CD4-positive, CD25-positive, alpha-beta regulatory T cell (primary cell): ENCODE data around the gene MTG2. TPM values are rescaled to one million over a fixed set of nuclear protein-coding genes. Genes with fewer than 3 reads are reported as not detected.

ENCODE experiments used
- ATAC-seq, 2 donors: fragments of 150-1000 bp; cut with Tn5 transposase; one replicate each; pipeline ENCODE4 v1.10.0; 2021; ENCODE audit warnings: low read depth in 2 of 2, moderate number of reproducible peaks in 2 of 2, moderate library complexity in 1 of 2
- DNase-seq, 3 donors: peaks; one replicate each; pipeline versions ENCODE4 v3.0.0 to v3.0.0-alpha.2; 2012 to 2022; ENCODE audit warnings: mixed read lengths in 1 of 3
- H3K27ac ChIP-seq: one replicate; pipeline ENCODE4 v1.7.0; 2013; ENCODE audit warnings: mild to moderate bottlenecking, low read length; ENCODE audit not compliant: insufficient read depth, poor library complexity, severe bottlenecking
- H3K27me3 ChIP-seq: one replicate; pipeline ENCODE4 v1.7.0; 2013; ENCODE audit warnings: low read length; ENCODE audit not compliant: control insufficient read depth, insufficient read depth
- H3K36me3 ChIP-seq: one replicate; pipeline ENCODE4 v1.7.0; 2013; ENCODE audit warnings: mild to moderate bottlenecking, low read length, moderate library complexity; ENCODE audit not compliant: control insufficient read depth, insufficient read depth
- H3K4me1 ChIP-seq: 2 replicates; pipeline ENCODE4 v1.7.0; 2013; ENCODE audit warnings: mild to moderate bottlenecking, low read length; ENCODE audit not compliant: insufficient read depth, control insufficient read depth, poor library complexity, severe bottlenecking
- H3K4me3 ChIP-seq: one replicate; pipeline ENCODE4 v1.7.0; 2013; ENCODE audit warnings: low read depth, mild to moderate bottlenecking, low read length, moderate library complexity
- H3K9me3 ChIP-seq, 2 experiments: 1 replicate in 1 of 2; 2 replicates in 1 of 2; pipeline ENCODE4 v1.7.0; 2013; ENCODE audit warnings: low read length in 2 of 2, mild to moderate bottlenecking in 1 of 2, moderate library complexity in 1 of 2; ENCODE audit not compliant: control insufficient read depth in 2 of 2
- H3K27ac Mint-ChIP-seq, 3 donors: one replicate each; pipeline ENCODE4 v1.8.0; 2020 to 2022; ENCODE audit warnings: mild to moderate bottlenecking in 3 of 3, mixed read lengths in 3 of 3, moderate library complexity in 2 of 3
- H3K27me3 Mint-ChIP-seq: one replicate; pipeline ENCODE4 v1.8.0; 2022; ENCODE audit warnings: mild to moderate bottlenecking, mixed read lengths
- H3K36me3 Mint-ChIP-seq: one replicate; pipeline ENCODE4 v1.8.0; 2020; ENCODE audit warnings: mixed read lengths
- H3K4me1 Mint-ChIP-seq, 4 donors: one replicate each; pipeline ENCODE4 v1.8.0; 2020 to 2022; ENCODE audit warnings: mixed read lengths in 4 of 4, mild to moderate bottlenecking in 1 of 4
- H3K4me3 Mint-ChIP-seq, 4 donors: one replicate each; pipeline ENCODE4 v1.8.0; 2020 to 2022; ENCODE audit warnings: mild to moderate bottlenecking in 4 of 4, mixed read lengths in 4 of 4, moderate library complexity in 3 of 4
- H3K9me3 Mint-ChIP-seq, 7 donors: one replicate each; pipeline ENCODE4 v1.8.0; 2020 to 2022; ENCODE audit warnings: mixed read lengths in 7 of 7, mild to moderate bottlenecking in 3 of 7, moderate library complexity in 2 of 7
- polyA plus RNA-seq, 4 donors: library from polyadenylated mRNA; unstranded; fragments of 300-500 nt; fragmentation: Illumina TruSeq; gene quantifications; one replicate each; pipeline ENCODE4 v1.2.3, GENCODE V29; 2021
- total RNA-seq: library from RNA; stranded (reverse); gene quantifications from one replicate; pipeline ENCODE4 v1.2.3, GENCODE V29; 2022

Gene MTG2
- total and polyA plus RNA-seq, 5 donors from 2014 or later, result 17.5 to 23.6 (median 18.9) TPM

DNA sequence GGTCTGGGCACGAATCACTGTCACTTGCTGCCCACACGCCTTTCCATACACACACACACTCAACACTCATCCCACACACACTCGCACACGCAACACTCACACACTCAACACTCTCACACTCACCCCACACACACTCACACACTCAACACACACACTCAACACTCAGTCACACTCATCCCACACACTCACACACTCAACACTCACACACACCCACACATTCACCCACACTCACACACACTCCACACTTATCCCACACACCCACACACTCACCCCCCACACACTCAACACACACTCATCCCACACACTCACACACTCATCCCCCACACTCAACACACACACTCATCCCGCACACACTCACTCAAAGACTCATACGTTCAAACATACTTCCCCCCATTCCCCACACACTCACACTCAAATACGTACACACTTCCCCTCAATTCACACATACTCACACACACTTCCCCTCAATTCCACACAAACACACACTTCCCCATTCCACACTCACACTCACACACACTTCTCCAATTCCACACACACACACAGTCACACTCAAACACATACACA, 46.2 kb downstream of the MTG2 start:
- H3K4me1 Mint-ChIP-seq, result no peaks in the 10 kb centered on the region
- H3K36me3 ChIP-seq, result no peaks in the 10 kb centered on the region
- no peak overlapping the region for H3K27ac Mint-ChIP-seq
- ATAC-seq (no peak), DNase-seq (no peak)
- no peaks in the 10 kb centered on the region for H3K27me3 ChIP-seq
- no peaks in the 10 kb centered on the region for H3K27me3 Mint-ChIP-seq
- peaks cover 0 to 3% of the 10 kb centered on the region in 2 experiments for H3K9me3 ChIP-seq
- no peak overlapping the region for H3K27ac ChIP-seq
- H3K4me3 Mint-ChIP-seq, result no peak overlapping the region
- no peaks in the 10 kb centered on the region for H3K4me1 ChIP-seq
- no peak overlapping the region for H3K4me3 ChIP-seq
- no peaks in the 10 kb centered on the region for H3K36me3 Mint-ChIP-seq
- peaks cover 0 to 2% (median 0%) of the 10 kb centered on the region in 7 donors for H3K9me3 Mint-ChIP-seq

DNA sequence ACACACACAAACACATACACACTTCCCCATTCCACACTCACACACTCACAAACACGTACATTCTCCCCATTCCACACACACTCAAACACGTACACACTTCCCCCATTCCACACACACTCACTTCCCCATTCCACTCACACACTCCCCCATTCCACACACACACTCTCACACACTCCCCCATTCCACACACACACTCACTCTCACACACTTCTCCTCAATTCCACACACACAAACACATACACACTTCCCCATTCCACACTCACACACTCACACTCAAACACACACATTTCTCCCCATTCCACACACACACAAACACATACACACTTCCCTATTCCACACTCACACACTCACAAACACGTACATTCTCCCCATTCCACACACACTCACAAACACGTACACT, 46.8 kb downstream of the MTG2 start:
- Histone ChIP-seq H3K27me3 (no peaks in the 10 kb centered on the region), H3K9me3 (peaks cover 0 to 3% of the 10 kb centered on the region in 2 experiments), H3K4me3 (no peak overlapping the region), H3K36me3 (no peaks in the 10 kb centered on the region), H3K4me1 (no peaks in the 10 kb centered on the region), H3K27ac (no peak overlapping the region)
- ATAC-seq (no peak), DNase-seq (no peak)
- no peaks in the 10 kb centered on the region for H3K27me3 Mint-ChIP-seq
- no peaks in the 10 kb centered on the region for H3K9me3 Mint-ChIP-seq
- H3K4me3 Mint-ChIP-seq, result no peak overlapping the region
- H3K36me3 Mint-ChIP-seq, result no peaks in the 10 kb centered on the region
- no peaks in the 10 kb centered on the region for H3K4me1 Mint-ChIP-seq
- no peak overlapping the region for H3K27ac Mint-ChIP-seq

DNA sequence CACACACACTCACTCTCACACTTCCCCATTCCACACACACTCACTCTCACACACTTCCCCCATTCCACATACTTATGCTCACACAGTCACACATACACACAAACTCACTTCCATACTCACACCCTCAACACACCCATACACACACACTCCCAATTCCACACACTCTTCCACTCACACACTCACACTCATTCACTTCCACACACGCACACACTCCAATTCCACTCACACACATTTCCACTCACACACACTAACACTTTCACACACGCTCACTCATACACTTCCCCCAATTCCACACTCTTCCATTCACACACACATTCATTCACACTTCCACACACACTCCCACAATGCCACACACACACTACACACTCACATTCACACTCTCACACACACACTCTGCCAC, 47.4 kb downstream of the MTG2 start:
- H3K4me1 ChIP-seq, result no peaks in the 10 kb centered on the region
- H3K4me3 ChIP-seq, result no peak overlapping the region
- no peaks in the 10 kb centered on the region for H3K4me1 Mint-ChIP-seq
- H3K27me3 Mint-ChIP-seq, result no peaks in the 10 kb centered on the region
- ATAC-seq (no peak), DNase-seq (no peak)
- no peaks in the 10 kb centered on the region for H3K36me3 Mint-ChIP-seq
- H3K4me3 Mint-ChIP-seq, result no peak overlapping the region
- H3K36me3 ChIP-seq, result no peaks in the 10 kb centered on the region
- H3K9me3 ChIP-seq, result peaks cover 0 to 3% of the 10 kb centered on the region in 2 experiments
- no peaks in the 10 kb centered on the region for H3K9me3 Mint-ChIP-seq
- H3K27ac ChIP-seq, result no peak overlapping the region
- no peak overlapping the region for H3K27ac Mint-ChIP-seq
- H3K27me3 ChIP-seq, result no peaks in the 10 kb centered on the region

DNA sequence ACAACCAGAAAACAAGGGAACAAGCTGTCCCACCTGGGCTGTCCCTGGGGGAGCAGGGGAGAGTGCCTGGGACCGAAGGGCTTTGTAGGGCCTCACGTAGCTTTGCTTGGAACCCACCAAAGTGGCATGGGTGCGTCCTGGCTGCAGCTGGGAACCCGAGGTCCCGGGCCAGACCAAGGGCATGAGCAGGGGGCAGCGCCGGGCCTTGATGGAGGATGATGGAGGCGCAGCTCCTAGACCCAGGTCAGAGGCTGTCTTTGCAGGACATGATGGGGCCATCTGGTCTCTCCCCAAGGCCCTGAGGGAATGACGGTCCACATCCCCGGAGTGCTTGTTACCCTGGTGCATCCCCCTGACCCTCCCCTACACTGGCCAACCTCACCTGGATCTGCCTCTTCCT, 47.9 kb downstream of the MTG2 start:
- Mint-ChIP-seq H3K36me3 (no peaks in the 10 kb centered on the region), H3K9me3 (no peaks in the 10 kb centered on the region), H3K4me3 (no peak overlapping the region), H3K27ac (no peak overlapping the region), H3K4me1 (no peaks in the 10 kb centered on the region), H3K27me3 (no peaks in the 10 kb centered on the region)
- DNase-seq (no peak), ATAC-seq (no peak)
- Histone ChIP-seq H3K4me3 (no peak overlapping the region), H3K4me1 (no peaks in the 10 kb centered on the region), H3K27ac (no peak overlapping the region), H3K27me3 (no peaks in the 10 kb centered on the region), H3K36me3 (no peaks in the 10 kb centered on the region), H3K9me3 (peaks cover 0 to 3% of the 10 kb centered on the region in 2 experiments)

DNA sequence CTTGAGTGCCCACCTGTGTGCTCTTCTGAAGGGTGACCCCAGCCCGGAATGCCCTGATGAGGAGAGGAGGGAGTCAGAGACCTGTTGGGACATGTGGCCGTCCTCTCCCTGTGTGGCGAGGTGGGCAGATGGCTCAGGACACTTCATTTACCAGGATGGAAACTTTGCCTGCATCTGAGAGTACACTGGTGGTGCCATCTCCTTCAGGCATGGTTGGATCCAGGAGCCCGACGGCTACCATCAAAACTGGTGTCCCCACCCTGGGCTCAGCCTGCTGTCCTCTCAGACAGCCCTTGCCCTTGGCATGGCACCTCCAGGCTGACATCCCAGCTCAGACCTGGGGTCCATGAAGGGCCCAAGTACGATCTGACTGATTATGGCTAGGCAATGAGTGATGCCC, 48.5 kb downstream of the MTG2 start:
- no peaks in the 10 kb centered on the region for H3K27me3 ChIP-seq
- Mint-ChIP-seq H3K9me3 (no peaks in the 10 kb centered on the region), H3K27me3 (no peaks in the 10 kb centered on the region), H3K36me3 (no peaks in the 10 kb centered on the region), H3K4me1 (no peaks in the 10 kb centered on the region), H3K4me3 (no peak overlapping the region), H3K27ac (no peak overlapping the region)
- H3K4me1 ChIP-seq, result no peaks in the 10 kb centered on the region
- H3K4me3 ChIP-seq, result no peak overlapping the region
- DNase-seq, result no peak
- H3K36me3 ChIP-seq, result no peaks in the 10 kb centered on the region
- no peak for ATAC-seq
- H3K9me3 ChIP-seq, result peaks cover 0 to 3% of the 10 kb centered on the region in 2 experiments
- H3K27ac ChIP-seq, result no peak overlapping the region

DNA sequence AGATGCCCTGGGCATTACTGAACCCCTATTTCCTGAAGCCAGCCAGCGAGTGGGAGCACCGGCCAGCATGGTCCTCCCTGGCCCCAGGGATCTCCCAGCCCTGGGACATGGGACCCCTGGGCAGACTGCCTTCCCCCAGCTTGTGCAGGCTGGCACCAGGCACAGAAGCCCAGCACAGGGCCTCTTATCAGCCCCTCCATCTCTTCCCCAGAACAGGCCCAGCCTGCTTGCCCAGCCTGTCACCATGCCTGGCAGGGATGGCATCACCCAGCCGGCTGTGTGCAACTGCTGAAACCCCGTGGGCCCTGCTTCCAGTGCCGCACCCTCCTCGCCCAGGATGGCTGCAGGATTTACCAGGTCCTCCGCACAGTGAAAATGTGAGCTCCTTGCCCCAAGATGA, 49.4 kb downstream of the MTG2 start:
- Mint-ChIP-seq H3K36me3 (no peaks in the 10 kb centered on the region), H3K9me3 (no peaks in the 10 kb centered on the region), H3K4me3 (no peak overlapping the region), H3K27ac (no peak overlapping the region), H3K27me3 (no peaks in the 10 kb centered on the region), H3K4me1 (no peaks in the 10 kb centered on the region)
- Histone ChIP-seq H3K9me3 (peaks cover 0 to 3% of the 10 kb centered on the region in 2 experiments), H3K27me3 (no peaks in the 10 kb centered on the region), H3K4me3 (no peak overlapping the region), H3K4me1 (peaks cover 2% of the 10 kb centered on the region), H3K36me3 (no peaks in the 10 kb centered on the region), H3K27ac (no peak overlapping the region)
- ATAC-seq (no peak), DNase-seq (no peak)

DNA sequence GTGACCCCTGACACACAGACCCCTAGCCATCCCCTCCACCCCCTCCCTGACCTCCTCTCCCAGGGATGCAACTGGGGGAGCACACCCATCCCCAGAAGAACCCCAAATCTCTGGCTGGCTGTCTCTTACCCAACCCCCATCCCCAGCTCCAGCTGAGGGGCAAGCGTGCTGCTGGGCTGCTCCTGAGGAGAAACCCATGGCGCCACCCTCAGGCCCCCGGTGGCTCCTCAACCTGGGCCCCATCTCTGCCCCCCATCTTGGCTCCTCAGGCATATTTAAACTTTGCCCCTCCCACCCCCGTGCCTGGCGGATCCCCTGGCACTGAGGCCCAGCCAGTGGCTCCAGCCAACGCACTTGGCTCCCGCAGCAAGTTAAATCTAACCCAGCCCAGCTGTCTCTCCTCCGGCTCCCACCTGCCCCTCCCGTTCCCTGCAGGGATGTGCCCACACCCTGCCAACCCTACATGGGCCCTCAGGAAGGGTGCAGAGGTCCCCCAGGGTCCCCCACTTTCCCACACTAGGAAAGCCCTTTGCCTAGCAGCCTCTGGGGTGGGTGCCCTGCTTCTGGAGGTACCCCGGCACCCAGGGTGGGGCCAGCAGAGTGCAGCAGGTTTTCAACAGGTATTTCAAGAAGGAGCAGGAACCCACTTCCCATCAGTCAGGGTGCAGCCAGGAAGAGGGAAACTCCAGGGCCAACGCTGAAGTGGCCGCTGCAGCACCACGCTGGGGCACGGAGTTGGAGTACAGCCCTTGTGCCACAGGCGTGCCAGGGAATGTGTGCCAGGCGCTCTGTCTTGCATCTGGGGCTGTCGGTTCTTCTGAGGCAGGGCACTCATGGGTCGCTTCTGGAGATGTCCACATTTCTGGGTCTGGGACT, 50.2 kb downstream of the MTG2 start:
- no peak overlapping the region for H3K27ac Mint-ChIP-seq
- no peaks in the 10 kb centered on the region for H3K36me3 Mint-ChIP-seq
- Histone ChIP-seq H3K27me3 (no peaks in the 10 kb centered on the region), H3K4me3 (no peak overlapping the region), H3K36me3 (no peaks in the 10 kb centered on the region), H3K4me1 (peaks cover 10% of the 10 kb centered on the region), H3K9me3 (peaks cover 0 to 3% of the 10 kb centered on the region in 2 experiments), H3K27ac (no peak overlapping the region)
- ATAC-seq (no peak), DNase-seq (no peak)
- peaks cover 0 to 6% (median 4%) of the 10 kb centered on the region in 4 donors for H3K4me1 Mint-ChIP-seq
- no peaks in the 10 kb centered on the region for H3K27me3 Mint-ChIP-seq
- no peak overlapping the region for H3K4me3 Mint-ChIP-seq
- H3K9me3 Mint-ChIP-seq, result no peaks in the 10 kb centered on the region

DNA sequence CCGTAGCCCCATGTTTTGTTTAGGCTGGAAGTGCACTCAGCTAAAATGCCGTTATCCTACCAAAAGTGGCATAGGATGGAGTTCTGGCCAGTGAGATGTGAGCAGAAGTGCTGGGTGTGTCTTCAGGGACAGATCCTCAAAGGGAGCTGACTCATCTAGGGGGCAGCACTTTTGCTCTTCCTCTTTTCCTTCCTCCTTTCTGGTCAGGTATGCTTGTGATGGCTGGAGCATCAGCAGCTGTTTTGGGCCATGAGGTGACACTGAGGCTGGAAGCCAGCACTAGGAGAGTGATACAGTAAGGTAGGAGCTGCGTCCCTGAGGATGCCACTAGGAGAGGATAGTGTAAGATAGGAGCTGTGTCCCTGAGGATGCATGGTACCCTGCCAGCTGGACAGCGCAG, 50.9 kb downstream of the MTG2 start:
- Histone ChIP-seq H3K4me3 (no peak overlapping the region), H3K4me1 (peaks cover 10% of the 10 kb centered on the region), H3K27me3 (no peaks in the 10 kb centered on the region), H3K9me3 (peaks cover 0 to 3% of the 10 kb centered on the region in 2 experiments), H3K27ac (no peak overlapping the region), H3K36me3 (no peaks in the 10 kb centered on the region)
- ATAC-seq (no peak), DNase-seq (no peak)
- no peaks in the 10 kb centered on the region for H3K9me3 Mint-ChIP-seq
- no peak overlapping the region for H3K4me3 Mint-ChIP-seq
- no peak overlapping the region for H3K27ac Mint-ChIP-seq
- H3K36me3 Mint-ChIP-seq, result no peaks in the 10 kb centered on the region
- peaks cover 0 to 8% (median 6%) of the 10 kb centered on the region in 4 donors for H3K4me1 Mint-ChIP-seq
- no peaks in the 10 kb centered on the region for H3K27me3 Mint-ChIP-seq
